HG02610 (cell line): ENCODE measurements around the gene LRRC23.

ENCODE experiments used
- ATAC-seq: cut with Tn5 transposase; IDR thresholded peaks from one replicate; pipeline ENCODE4 v1.9.1; 2021; ENCODE audit warnings: mild to moderate bottlenecking, moderate library complexity; ENCODE audit not compliant: unreplicated experiment

The LRRC23 gene

GRCh38 chr12:6955108-6956020, 50.7 kb downstream of the LRRC23 start:
- ATAC-seq: no peak

- no peak for ATAC-seq
Observed at GRCh38 chr12:6956021-6956727, 51.6 kb downstream of the LRRC23 start.

GRCh38 chr12:6957151-6957701, 52.6 kb downstream of the LRRC23 start:
- no peak for ATAC-seq

GRCh38 chr12:6957741-6958608, 53.4 kb downstream of the LRRC23 start:
- ATAC-seq: no peak

DNA sequence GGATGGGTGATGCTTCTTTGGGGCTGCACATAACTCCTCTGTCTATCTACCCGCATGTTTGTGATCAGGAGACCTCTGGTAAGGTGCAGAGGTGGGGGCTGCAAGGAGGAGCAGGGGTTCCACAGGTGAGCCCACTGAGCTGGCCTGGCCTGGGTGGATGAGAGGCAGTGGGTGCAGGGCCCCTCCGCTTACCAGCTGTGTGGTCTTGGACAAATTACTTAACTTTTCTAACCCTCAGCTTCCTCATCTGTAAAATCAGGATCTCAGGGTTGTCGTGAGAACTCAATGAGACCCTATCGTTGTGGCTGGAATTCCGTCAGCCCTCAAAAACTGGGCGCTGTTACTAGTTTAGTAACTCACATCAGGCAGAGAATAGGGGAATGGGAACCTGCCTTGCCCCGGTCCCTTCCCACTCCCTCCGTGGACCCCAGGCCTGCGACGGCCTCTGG, 54.0 kb downstream of the LRRC23 start:
- no peak for ATAC-seq

DNA sequence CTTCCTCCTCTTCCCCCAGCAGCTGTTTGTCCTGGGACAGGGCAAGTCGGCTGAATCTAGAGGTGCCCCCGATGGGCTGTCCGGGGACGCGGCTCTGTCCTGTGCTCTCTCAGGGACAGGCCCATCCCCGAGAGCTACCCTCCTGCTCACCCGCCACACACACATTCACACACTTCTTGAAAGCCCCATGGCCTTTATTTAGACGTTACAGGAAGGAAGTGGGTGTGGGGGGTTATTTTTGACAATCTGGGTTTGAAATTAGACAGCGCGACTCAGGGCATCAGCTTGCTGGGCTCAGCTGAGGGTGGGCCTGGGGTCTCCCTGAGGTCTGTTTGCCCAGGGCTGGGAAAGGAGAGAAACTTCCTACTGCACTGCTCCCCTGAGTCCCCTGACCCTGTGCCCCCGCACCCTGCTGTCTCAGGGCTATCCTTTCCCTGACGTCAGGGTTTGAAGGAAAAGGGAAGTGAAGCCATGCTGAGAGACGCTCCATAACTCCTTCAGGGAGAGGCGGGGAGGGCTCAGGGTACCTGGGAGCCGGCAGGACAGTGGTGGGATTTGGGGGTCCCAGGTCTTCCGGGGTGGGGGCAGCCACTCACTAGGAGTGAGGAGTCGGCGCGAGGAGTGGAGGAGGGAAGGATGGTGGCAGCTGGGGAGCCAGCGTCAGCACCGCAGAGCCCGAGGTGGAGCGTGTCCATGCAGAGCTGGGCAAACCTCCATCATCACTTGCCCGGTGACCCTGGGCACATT, 54.6 kb downstream of the LRRC23 start:
- peak; percentile 60 for ATAC-seq

- no peak for ATAC-seq
Observed at GRCh38 chr12:6959805-6960592, 55.4 kb downstream of the LRRC23 start.

DNA sequence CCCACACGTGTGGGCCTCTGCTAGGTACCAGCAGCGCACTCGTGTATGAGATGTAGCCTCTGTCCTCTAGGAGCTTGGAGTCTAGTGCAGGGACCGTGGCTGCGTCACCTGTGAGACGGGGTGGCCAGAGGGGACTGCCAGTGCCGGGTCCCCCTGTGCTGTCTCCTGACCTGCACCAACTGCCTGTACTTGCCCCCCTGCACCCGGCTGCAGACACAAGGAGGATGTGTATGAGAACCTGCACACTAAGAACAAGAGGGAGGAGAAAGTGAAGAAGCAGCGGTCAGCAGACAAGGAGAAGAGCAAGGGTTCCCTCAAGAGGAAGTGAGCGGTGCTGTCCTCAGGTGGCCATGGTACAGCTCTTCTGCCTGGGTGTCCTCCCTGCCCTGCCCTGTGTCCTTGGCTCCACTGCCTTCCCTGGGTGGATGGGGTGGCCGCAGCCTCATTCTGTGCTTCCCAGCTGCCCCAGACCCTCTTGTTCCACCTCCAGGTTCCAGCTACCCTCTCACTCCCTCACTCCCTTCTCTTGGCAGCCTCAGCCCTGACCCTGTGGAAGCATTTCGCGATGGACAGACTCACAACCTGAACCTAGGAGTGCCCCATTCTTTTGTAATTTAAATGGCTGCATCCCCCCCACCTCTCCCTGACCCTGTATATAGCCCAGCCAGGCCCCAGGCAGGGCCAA, 56.1 kb downstream of the LRRC23 start:
- ATAC-seq: no peak

DNA sequence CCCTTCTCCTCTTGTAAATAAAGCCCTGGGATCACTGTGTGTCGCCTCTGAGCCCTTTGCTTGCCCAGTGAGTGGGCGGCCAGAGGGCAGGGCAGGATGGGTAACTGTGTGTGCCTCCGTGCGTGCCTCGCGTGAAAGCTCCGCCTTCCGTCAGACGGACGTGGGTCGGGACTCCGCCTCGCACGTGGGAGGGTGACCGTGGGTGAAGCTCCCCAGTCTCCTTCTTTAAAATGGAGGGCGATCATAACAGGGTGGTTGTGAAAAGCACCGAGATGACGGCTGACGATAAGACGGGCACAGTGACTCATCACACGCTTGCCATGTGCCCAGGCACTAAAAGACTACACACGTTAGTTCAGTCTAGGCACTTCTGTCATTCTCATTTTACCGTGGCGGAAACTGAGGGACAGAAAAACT, 56.7 kb downstream of the LRRC23 start:
- no peak for ATAC-seq

DNA sequence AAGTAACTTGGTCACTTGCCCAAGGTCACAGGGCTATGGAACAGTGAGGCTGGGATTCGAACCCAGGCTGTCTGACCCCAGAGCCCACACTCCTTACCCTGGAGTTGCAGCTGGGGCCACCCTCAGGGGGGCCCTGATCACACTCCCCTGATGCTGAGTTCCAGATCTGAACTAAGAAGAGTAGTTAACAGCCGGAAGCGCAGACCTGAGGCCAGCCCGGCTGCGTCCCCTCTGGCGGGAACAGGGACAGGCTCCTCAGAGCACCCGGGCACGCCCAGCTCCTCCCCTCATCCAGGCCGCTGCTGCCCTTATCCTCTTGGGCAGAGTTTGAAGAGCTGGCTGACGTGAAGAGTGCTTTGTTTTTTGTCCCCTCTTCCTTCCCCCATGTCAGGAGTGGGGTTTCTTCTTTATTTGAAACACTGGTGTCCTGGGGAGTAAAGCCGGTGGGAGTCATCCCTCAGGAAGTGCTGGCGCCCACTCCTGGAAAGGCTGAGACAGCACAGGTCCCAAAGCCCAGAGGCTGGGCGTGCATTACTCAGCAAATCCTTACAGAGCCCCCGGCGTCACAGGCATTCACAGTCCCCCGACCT, 57.2 kb downstream of the LRRC23 start:
- ATAC-seq: no peak

GRCh38 chr12:6962285-6963015, 57.8 kb downstream of the LRRC23 start:
- no peak for ATAC-seq

GRCh38 chr12:6963016-6963731, 58.6 kb downstream of the LRRC23 start:
- no peak for ATAC-seq
